ENCODE data around the gene HOXC10.

HOXC10 gene

DNA sequence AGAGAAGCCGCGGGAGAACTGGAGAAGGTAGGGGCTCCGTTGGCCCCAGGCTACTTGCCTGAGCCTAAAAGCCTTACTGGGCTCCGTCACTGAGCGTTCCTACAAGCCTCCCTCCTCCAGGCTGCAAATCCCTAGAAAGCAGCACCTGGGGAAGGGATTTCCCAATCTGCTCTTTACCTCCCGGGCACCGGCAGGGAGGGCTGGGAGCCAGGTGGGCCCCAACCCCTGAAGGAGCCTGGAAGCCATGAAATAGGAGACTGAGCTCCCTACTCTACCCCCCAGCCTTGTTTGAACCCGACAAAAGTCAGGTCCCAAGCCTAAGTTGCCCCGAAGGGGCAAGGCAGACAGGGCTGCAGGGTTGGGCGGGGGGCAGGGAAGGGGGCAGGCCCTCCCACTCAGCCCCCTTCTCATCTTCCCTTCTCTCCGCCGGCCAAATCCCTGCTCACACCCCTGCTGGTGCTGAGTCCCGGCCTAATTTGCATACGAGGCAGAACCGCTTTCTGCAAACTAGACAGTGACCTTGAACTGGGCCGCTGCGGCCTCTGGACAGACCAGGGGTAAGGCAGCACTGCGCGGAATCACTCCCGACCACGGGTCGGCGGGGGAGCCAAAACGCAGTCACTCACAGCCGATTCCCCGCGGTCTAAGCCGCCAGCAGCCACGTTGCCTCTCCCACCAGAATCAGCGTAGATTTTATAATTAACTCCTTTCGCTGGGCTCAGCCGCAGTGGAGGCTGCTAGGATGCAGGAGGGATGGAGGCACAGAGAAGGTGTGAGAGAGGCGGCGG is 34.0 kb upstream of the HOXC10 start:
- no peak for DNase-seq

DNA sequence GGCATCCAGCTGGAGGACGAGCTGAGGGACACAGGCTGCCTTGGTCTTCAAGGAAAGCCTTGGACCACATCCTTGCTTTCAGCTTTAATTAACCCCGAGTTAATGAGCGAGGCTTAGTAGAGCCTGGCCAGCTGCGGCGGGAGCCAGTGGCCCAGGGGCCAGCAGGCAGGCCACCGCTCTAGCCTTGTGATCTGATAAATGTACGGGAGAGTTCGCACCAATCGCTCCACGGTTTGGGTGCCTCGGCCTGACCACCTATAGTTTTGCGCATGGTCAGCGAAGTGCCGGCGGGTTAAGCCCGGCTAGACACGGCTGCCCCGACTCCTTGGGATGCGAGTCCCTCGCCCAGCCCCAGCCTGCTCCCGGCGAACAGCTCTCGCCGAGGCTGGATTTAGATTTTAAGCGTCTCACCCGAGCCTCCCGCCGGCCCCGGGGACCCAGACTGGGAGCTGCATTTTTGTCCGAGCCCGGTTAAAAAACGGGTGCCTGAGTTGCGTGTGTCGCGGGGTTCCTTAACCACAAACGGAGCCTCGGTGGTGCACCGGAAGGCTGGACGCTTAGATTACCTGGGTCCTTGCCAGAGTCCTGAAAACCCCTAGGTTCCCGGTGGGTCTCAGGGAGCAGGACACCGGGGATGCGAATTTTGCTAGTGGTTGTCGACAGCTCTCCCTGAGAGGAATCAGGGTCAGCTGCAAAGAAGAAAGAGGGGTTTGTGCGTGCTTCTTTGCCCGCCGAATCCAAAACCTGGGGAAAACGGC is 33.2 kb upstream of the HOXC10 start:
- no peak for DNase-seq

DNA sequence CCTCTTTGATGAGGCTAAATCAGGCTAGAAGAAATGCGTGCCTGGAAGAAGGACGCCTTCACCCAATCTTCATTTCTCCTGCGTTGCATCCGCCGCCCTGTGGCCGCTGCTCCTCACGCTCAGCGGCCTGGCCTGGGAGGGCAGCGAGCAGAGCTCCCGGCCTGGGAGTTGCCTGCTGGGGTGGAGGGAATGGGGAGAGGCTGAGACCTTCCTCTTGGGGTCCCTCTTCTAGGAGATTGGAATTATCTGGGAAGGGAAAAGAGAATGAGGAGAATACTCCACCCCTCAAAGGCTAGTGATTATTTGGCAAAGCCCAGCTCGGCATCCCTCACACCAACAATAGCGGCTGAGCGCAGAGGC is 32.6 kb upstream of the HOXC10 start:
- DNase-seq = no peak

DNA sequence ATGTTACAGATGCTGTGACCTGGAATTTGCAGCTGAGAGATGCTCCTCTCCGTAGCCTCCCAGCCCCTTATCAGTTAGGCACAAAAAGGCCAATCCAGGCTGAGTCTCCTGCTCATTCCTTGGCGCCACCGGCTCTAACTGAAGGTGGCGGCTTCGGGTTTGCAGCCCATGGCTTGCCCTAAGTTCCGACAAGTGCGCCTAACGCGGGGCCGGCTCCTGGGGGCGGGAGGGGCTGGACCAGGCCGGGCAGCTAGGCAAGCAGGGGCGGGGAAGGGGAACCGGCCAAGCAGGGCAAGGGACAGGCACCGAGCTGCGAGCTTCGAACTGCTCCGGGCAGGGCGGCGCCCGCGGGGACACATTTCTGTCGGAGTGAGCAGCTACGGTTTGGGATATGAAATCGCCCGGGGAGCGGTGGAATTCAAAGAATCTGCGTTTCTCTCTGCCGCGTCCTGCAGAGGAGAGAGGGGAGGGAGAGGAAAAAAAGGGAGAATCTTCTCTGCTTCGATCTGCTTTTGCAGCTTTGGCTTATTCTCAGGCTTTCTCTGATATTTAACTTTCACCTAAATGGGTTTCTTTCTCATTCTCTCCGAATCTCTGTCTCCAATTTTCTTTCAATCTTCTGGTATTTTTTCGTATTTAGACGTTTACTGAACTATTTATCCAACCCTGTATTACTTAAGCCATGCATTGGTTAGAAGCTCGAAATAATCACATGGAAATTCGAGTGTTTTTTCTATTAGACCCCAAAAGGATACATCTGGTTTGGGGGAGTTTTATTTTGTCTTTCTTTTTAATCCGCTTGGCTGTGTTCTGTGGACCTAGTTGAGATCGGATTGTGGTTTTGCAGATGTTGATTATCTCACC is 31.8 kb upstream of the HOXC10 start:
- DNase-seq = no peak

GRCh38 chr12:53953831-53954693 is 30.9 kb upstream of the HOXC10 start:
- no peak for DNase-seq

DNA sequence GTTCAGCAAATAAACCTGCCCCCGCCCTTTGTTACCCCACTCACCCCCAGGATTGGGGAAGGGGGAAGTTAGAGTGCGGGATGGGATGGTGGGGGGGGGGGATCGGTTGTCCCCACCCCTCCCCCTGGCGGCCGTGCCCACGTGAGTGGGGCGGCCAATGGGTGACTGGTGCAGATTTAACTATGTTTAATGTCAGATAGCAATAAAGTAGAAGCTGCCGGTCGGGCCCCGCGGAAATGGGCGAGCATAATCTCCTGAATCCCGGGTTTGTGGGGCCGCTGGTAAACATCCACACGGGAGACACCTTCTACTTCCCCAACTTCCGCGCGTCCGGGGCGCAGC is 30.3 kb upstream of the HOXC10 start, which contains the start of gene HOXC12:
HOXC12 (plus strand) TSS at position 210 of the 342 bp plus-strand sequence; CDS start at position 237, 27 bp downstream.
- no peak for DNase-seq

GRCh38 chr12:53955036-53955775 is 29.7 kb upstream of the HOXC10 start:
- no peak for DNase-seq

- no peak for DNase-seq
These were observed 29.1 kb upstream of the HOXC10 start for GRCh38 chr12:53955776-53956250.

GRCh38 chr12:53956251-53956887 is 28.6 kb upstream of the HOXC10 start:
- DNase-seq = no peak

DNA sequence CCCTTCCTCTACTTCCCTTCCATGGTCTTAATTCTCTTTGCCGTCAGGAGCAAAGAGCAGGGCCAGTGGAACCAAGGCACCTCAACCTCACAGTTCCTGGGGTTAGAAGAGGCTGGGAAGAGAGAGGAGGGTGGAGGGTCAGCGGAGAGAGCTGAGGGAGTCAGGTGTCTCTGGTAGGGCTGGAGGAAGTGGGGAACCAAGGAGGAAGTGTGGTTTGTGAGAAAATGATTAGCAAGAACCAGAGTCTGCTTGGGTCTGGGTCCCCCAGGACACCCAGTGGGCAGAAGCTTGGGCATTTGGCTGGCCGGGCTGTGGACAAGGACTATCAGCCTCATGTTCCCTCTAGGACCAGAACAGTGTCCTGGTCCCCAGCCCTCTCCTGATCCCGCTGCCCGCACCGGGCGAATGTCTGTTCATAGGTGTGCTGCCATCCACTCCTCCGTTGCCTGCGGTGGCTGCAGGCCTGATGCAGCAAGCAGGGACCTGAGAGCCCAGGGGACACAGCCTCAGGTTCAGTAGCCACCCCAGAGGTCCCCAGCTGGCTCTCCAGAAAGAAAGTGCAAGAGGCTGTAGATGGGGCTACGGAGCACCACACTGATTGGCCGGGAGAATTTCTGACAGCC is 27.9 kb upstream of the HOXC10 start:
- DNase-seq = no peak

GRCh38 chr12:53958128-53958527 is 26.8 kb upstream of the HOXC10 start:
- DNase-seq = no peak

- no peak for DNase-seq
These were observed 25.6 kb upstream of the HOXC10 start for GRCh38 chr12:53959314-53959713.

GRCh38 chr12:53960187-53961024 is 24.5 kb upstream of the HOXC10 start:
- no peak for DNase-seq

DNA sequence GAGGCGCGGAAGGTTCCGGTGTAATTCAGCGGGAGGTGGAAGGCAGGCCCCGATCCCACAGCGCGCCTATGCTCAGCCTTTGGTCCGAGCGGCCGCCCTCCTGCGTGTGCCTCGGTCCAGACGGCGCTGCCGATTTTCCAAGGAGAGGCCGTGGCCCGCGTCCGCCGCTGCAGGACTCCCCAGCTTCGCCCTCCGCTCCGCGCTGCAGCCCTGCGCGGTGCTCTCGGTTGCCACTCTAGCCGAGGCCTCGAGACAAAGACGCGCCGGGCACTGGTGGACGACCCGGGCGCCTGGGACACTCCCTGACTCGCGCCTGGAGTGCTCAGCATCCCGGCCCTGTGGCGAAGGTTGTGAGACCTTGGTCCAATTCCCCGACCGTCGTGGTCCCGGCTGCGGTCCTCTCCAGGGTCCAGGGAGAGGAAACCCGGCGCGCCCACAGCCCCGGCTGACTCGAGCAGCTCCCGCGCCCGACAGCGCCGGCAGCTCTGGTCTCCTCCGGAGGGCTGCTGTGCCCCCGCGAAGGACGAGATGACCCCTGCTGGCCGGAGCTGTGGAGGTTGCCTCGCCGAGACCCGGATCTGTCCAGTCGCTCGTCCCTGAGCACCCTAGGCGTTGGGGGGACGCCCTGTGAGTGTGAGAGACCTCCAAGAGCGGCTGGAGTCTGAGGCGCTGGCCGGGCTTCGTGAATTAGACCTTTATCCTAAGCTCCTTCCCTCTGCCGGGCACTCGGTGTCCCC is 23.8 kb upstream of the HOXC10 start:
- no peak for DNase-seq

- no peak for DNase-seq
These were observed 21.9 kb upstream of the HOXC10 start for GRCh38 chr12:53963005-53963404.

GRCh38 chr12:53963434-53964314 is 21.3 kb upstream of the HOXC10 start:
- DNase-seq = no peak

GRCh38 chr12:53964315-53964713 is 20.6 kb upstream of the HOXC10 start:
- DNase-seq = no peak
